Ectodermal cell (in vitro differentiated cells): Measurements from ENCODE around the gene CCSER1. TPM values are rescaled to one million over a fixed set of nuclear protein-coding genes. Genes with fewer than 3 reads are reported as not detected.

ENCODE experiments used
- H3K27ac ChIP-seq: 2 replicates; pipeline ENCODE4 v1.7.0; 2013; ENCODE audit warnings: mild to moderate bottlenecking, low read depth, low read length; ENCODE audit not compliant: insufficient read depth, poor library complexity, severe bottlenecking
- H3K27me3 ChIP-seq: 2 replicates; pipeline ENCODE4 v1.7.0; 2013; ENCODE audit warnings: mild to moderate bottlenecking, low read length; ENCODE audit not compliant: insufficient read depth, control insufficient read depth, poor library complexity, severe bottlenecking
- H3K36me3 ChIP-seq: one replicate; pipeline ENCODE4 v1.7.0; 2013; ENCODE audit warnings: low read length; ENCODE audit not compliant: control insufficient read depth, insufficient read depth
- H3K4me1 ChIP-seq: one replicate; pipeline ENCODE4 v1.7.0; 2013; ENCODE audit warnings: low read length; ENCODE audit not compliant: control insufficient read depth, insufficient read depth
- H3K4me3 ChIP-seq: 2 replicates; pipeline ENCODE4 v1.7.0; 2013; ENCODE audit warnings: low read depth, low read length, control low read depth; ENCODE audit not compliant: insufficient read depth
- H3K9me3 ChIP-seq: 2 replicates; pipeline ENCODE4 v1.7.0; 2013; ENCODE audit warnings: mild to moderate bottlenecking, low read length, moderate library complexity; ENCODE audit not compliant: control insufficient read depth
- WGBS, 2 experiments: methylation state at CpG; one replicate each; pipeline ENCODE4 v1.1.7; 2013; ENCODE audit warnings: missing lambda C conversion rate in 2 of 2; 5-methylcytosine and 5-hydroxymethylcytosine counted together
- polyA plus RNA-seq, 4 experiments: library from polyadenylated mRNA; stranded (reverse); fragments of 50-300 nt; gene quantifications; one replicate each; pipeline ENCODE4 v1.2.3, GENCODE V29; 2013

CCSER1 gene
- polyA plus RNA-seq (2013, experiment 1 of 4) = 0.15 TPM
- polyA plus RNA-seq (2013, experiment 2 of 4) = 0.48 TPM
- polyA plus RNA-seq (2013, experiment 3 of 4) = 0.16 TPM
- polyA plus RNA-seq (2013, experiment 4 of 4) = 0.16 TPM

- peaks cover 5% of the 10 kb centered on the region for H3K4me1 ChIP-seq
- H3K27ac ChIP-seq = no peak within 1 kb of the TSS
- H3K4me3 ChIP-seq = peak within 1 kb of the TSS; percentile 58
- no peaks in the 10 kb centered on the region for H3K36me3 ChIP-seq
- H3K9me3 ChIP-seq = no peaks in the 10 kb centered on the region
- WGBS, 2 experiments = 1% methylated on average over 35 of the region's 35 CpGs
- H3K27me3 ChIP-seq = peaks cover 53% of the 10 kb centered on the region
These were observed at the start of gene CCSER1 for GRCh38 chr4:90127223-90127705. Gene CCSER1 (plus strand): TSS chr4:90127394.

GRCh38 chr4:90078440-90078839 lies 48.8 kb upstream of the CCSER1 start:
- Histone ChIP-seq H3K27ac (no peak overlapping the region), H3K36me3 (no peaks in the 10 kb centered on the region), H3K4me1 (no peaks in the 10 kb centered on the region)

GRCh38 chr4:90080116-90080515 lies 47.1 kb upstream of the CCSER1 start:
- Histone ChIP-seq H3K4me3 (no peak overlapping the region), H3K4me1 (no peaks in the 10 kb centered on the region), H3K9me3 (no peaks in the 10 kb centered on the region), H3K36me3 (no peaks in the 10 kb centered on the region), H3K27me3 (no peaks in the 10 kb centered on the region), H3K27ac (no peak overlapping the region)
- 80% methylated on average over 1 of the region's 2 CpGs; no CpG with 5 or more reads in 1 of the 2 experiments for WGBS, 2 experiments

More at GRCh38 chr4:90078440-90078839, 48.8 kb upstream of the CCSER1 start:
- Histone ChIP-seq H3K9me3 (no peaks in the 10 kb centered on the region), H3K4me3 (no peak overlapping the region), H3K27me3 (no peaks in the 10 kb centered on the region)

- Histone ChIP-seq H3K27ac (no peak overlapping the region), H3K27me3 (no peaks in the 10 kb centered on the region), H3K36me3 (no peaks in the 10 kb centered on the region), H3K9me3 (no peaks in the 10 kb centered on the region), H3K4me3 (no peak overlapping the region), H3K4me1 (no peaks in the 10 kb centered on the region)
- WGBS, 2 experiments = 86 to 92% methylated on average over 8 of the region's 8 CpGs
These were observed 45.6 kb upstream of the CCSER1 start for GRCh38 chr4:90081432-90082144.

GRCh38 chr4:90082449-90082848 lies 44.7 kb upstream of the CCSER1 start:
- Histone ChIP-seq H3K9me3 (no peaks in the 10 kb centered on the region), H3K27ac (no peak overlapping the region), H3K36me3 (no peaks in the 10 kb centered on the region), H3K4me3 (no peak overlapping the region), H3K4me1 (no peaks in the 10 kb centered on the region), H3K27me3 (no peaks in the 10 kb centered on the region)

GRCh38 chr4:90084277-90084966 lies 42.8 kb upstream of the CCSER1 start:
- Histone ChIP-seq H3K27me3 (no peaks in the 10 kb centered on the region), H3K4me1 (no peaks in the 10 kb centered on the region), H3K4me3 (no peak overlapping the region), H3K9me3 (no peaks in the 10 kb centered on the region), H3K36me3 (no peaks in the 10 kb centered on the region), H3K27ac (no peak overlapping the region)
- 93 to 95% methylated on average over 2 to 3 of the region's 3 CpGs for WGBS, 2 experiments

GRCh38 chr4:90084967-90085295 lies 42.3 kb upstream of the CCSER1 start:
- no peak overlapping the region for H3K27ac ChIP-seq
- H3K4me1 ChIP-seq = no peaks in the 10 kb centered on the region
- H3K36me3 ChIP-seq = no peaks in the 10 kb centered on the region
- no peak overlapping the region for H3K4me3 ChIP-seq
- H3K27me3 ChIP-seq = no peaks in the 10 kb centered on the region
- H3K9me3 ChIP-seq = no peaks in the 10 kb centered on the region
- WGBS, 2 experiments = 83 to 91% methylated on average over 5 of the region's 5 CpGs

GRCh38 chr4:90093526-90093925 lies 33.7 kb upstream of the CCSER1 start:
- Histone ChIP-seq H3K27me3 (no peaks in the 10 kb centered on the region), H3K27ac (no peak overlapping the region), H3K4me3 (no peak overlapping the region), H3K36me3 (no peaks in the 10 kb centered on the region), H3K9me3 (no peaks in the 10 kb centered on the region), H3K4me1 (no peaks in the 10 kb centered on the region)
- WGBS, 2 experiments = 73 to 100% methylated on average over 1 of the region's 2 CpGs

GRCh38 chr4:90095000-90095399 lies 32.2 kb upstream of the CCSER1 start:
- WGBS, 2 experiments = 72 to 91% methylated on average over 1 of the region's 1 CpG
- H3K27ac ChIP-seq = no peak overlapping the region

GRCh38 chr4:90099812-90100211 lies 27.4 kb upstream of the CCSER1 start:
- Histone ChIP-seq H3K27ac (no peak overlapping the region), H3K36me3 (no peaks in the 10 kb centered on the region), H3K9me3 (no peaks in the 10 kb centered on the region), H3K4me3 (no peak overlapping the region), H3K27me3 (no peaks in the 10 kb centered on the region), H3K4me1 (no peaks in the 10 kb centered on the region)
- 94 to 95% methylated on average over 3 of the region's 3 CpGs for WGBS, 2 experiments

More at GRCh38 chr4:90095000-90095399, 32.2 kb upstream of the CCSER1 start:
- no peaks in the 10 kb centered on the region for H3K9me3 ChIP-seq
- H3K4me1 ChIP-seq = no peaks in the 10 kb centered on the region
- H3K36me3 ChIP-seq = no peaks in the 10 kb centered on the region
- no peak overlapping the region for H3K4me3 ChIP-seq
- H3K27me3 ChIP-seq = no peaks in the 10 kb centered on the region
